Measurements from ENCODE around the gene BSN. TPM values are rescaled to one million over a fixed set of nuclear protein-coding genes. Genes with fewer than 3 reads are reported as not detected.

BSN gene
- total RNA-seq, 2 experiments from 2014 or later = 0.03 to 0.27 TPM

DNA sequence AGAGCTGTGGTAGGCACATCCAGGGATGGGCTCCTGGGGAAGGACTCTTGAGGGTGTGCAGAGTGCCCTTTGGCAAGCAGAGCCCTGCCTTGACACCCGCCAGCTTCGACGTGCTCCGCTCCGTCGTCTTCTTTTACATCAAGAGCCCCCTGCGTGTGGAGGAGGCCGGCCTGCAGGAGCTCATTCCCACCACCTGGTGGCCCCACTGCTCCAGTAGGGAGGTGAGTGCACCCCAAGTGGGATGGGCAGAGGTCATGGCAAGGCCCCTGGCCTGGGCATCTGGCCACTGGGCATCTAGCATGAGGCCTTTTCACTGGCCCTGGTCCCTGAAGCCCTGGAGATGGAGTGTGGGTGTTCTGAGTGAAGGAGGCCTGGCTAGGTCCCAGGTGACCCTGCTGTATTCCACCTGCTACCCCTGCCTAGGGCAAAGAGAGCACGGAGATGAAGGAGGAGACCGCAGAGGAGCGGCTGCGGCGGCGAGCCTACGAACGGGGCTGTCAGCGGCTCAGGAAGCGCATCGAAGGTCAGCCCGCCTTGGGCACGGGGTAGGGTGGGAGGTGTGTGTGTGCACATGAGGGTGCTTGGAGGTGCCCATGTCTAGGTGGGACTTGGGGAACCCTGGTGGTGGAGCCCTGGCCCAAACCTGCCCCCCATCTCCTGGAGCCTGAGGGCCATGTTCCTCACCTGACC lies 147.3 kb downstream of the BSN start:
- Histone ChIP-seq H3K27ac (ENCODE audit: low read depth, low read length, poor library complexity, severe bottlenecking) (no peak overlapping the region), H3K4me1 (ENCODE audit: insufficient read depth, low read length, poor library complexity, severe bottlenecking) (no peaks in the 10 kb centered on the region), H3K4me2 (ENCODE audit: low read length) (no peak overlapping the region), H2AFZ (ENCODE audit: low read length) (no peak overlapping the region), H3K4me3 (ENCODE audit: low read depth, low read length, poor library complexity, severe bottlenecking) (no peak overlapping the region), H3K36me3 (ENCODE audit: insufficient read depth, low read length) (peaks cover 11% of the 10 kb centered on the region; the same call in 1 of the 2 replicates), H3K9me3 (ENCODE audit: low read length) (no peaks in the 10 kb centered on the region), H3K79me2 (ENCODE audit: insufficient read depth, low read depth, low read length) (no peaks in the 10 kb centered on the region), H3K9me2 (ENCODE audit: insufficient read depth, low read length) (no peaks in the 10 kb centered on the region), H4K20me1 (ENCODE audit: insufficient read depth, low read length) (no peaks in the 10 kb centered on the region)
- ChIA-PET POLR2A (interaction anchor here (0.6 kb wide), 2 partner anchors 10 to 186 kb away, joined by 3 read pairs; no protein-coding TSS in a partner anchor), CTCF (ENCODE audit: unreplicated experiment) (no interaction called here)
- no TSS peak for BruUV-seq (replicated peaks)
- TF ChIP-seq, protein P1, sequence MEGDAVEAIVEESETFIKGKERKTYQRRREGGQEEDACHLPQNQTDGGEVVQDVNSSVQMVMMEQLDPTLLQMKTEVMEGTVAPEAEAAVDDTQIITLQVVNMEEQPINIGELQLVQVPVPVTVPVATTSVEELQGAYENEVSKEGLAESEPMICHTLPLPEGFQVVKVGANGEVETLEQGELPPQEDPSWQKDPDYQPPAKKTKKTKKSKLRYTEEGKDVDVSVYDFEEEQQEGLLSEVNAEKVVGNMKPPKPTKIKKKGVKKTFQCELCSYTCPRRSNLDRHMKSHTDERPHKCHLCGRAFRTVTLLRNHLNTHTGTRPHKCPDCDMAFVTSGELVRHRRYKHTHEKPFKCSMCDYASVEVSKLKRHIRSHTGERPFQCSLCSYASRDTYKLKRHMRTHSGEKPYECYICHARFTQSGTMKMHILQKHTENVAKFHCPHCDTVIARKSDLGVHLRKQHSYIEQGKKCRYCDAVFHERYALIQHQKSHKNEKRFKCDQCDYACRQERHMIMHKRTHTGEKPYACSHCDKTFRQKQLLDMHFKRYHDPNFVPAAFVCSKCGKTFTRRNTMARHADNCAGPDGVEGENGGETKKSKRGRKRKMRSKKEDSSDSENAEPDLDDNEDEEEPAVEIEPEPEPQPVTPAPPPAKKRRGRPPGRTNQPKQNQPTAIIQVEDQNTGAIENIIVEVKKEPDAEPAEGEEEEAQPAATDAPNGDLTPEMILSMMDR (conservative IDR thresholded peaks at IDR 0.05; ENCODE audit: low read length) = peak; percentile 68
- TF ChIP-seq EZH2phosphoT487 (IDR thresholded peaks at IDR 0.05; ENCODE audit: borderline replicate concordance, low read depth, low read length) = no peak
- intact Hi-C loops (cut with micrococcal nuclease; ENCODE audit: unreplicated experiment) = loop anchor here (5.0 kb wide), 1 partner anchor 206 kb away; no protein-coding TSS in a partner anchor
- peak; percentile 27 for DNase-seq (ENCODE audit: low spot score)

DNA sequence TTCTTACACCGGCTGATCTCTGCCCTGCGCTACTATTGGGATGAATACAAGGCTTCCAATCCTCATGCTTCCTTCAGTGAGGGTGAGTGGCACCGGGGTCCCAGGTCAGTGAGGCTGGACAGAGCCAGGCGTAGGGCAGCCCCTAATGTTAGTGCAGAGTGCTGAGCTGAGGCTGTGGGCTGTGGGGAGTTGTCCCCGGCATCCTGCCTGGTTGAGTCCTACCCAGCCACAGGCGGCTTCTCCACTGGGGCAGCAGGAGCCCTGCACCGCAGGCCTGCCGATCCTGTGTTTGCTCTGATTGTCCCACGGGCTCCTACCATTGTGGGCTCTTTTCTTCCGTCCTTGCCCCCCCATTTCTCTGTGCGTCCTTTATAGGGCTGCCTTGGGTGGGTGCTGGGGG lies 148.4 kb downstream of the BSN start:
- CTCF ChIA-PET (ENCODE audit: unreplicated experiment) = no interaction called here
- H3K27ac ChIP-seq (ENCODE audit: low read depth, low read length, poor library complexity, severe bottlenecking) = no peak overlapping the region
- H4K20me1 ChIP-seq (ENCODE audit: insufficient read depth, low read length) = no peaks in the 10 kb centered on the region
- POLR2A ChIA-PET = no interaction called here
- H3K9me3 ChIP-seq (ENCODE audit: low read length) = no peaks in the 10 kb centered on the region
- no peak for TF ChIP-seq EZH2phosphoT487 (IDR thresholded peaks at IDR 0.05; ENCODE audit: borderline replicate concordance, low read depth, low read length)
- TF ChIP-seq, protein P1 (conservative IDR thresholded peaks at IDR 0.05; ENCODE audit: low read length) = no peak
- no peaks in the 10 kb centered on the region for H3K4me1 ChIP-seq (ENCODE audit: insufficient read depth, low read length, poor library complexity, severe bottlenecking)
- H3K4me2 ChIP-seq (ENCODE audit: low read length) = no peak overlapping the region
- BruUV-seq (replicated peaks) = no TSS peak
- no peaks in the 10 kb centered on the region for H3K9me2 ChIP-seq (ENCODE audit: insufficient read depth, low read length)
- peaks cover 11% of the 10 kb centered on the region; the same call in 1 of the 2 replicates for H3K36me3 ChIP-seq (ENCODE audit: insufficient read depth, low read length)
- H2AFZ ChIP-seq (ENCODE audit: low read length) = no peak overlapping the region
- H3K4me3 ChIP-seq (ENCODE audit: low read depth, low read length, poor library complexity, severe bottlenecking) = no peak overlapping the region
- no peak for DNase-seq (ENCODE audit: low spot score)
- intact Hi-C loops (cut with micrococcal nuclease; ENCODE audit: unreplicated experiment) = loop anchor here (1.0 to 5.0 kb wide), 3 partner anchors 17 to 205 kb away; partner anchors contain the start of gene AMIGO3
- no peaks in the 10 kb centered on the region for H3K79me2 ChIP-seq (ENCODE audit: insufficient read depth, low read depth, low read length)

DNA sequence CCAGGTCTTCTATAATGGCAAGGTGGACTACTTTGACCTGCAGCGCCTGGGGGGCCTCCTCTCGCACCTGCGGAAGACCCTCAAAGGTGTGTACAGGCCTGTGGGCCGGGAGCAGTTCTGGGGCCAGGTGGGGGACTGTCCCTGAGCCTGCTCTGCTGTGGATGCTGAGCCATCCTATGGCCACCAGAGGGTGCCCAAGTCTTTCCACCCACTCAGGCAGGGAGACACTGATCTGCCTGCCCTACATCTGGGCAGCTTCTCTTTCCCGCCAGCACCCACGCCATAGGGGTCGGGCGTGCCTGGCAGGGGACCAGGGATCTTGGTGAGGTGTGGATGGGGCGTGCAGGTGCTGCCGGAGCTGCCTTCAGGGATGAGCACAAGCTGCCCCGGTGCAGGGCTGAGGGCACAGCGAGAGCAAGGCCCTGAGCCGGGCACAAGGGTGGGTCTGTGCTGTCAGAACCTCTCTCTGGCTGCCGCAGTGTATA lies 149.2 kb downstream of the BSN start:
- intact Hi-C loops (cut with micrococcal nuclease; ENCODE audit: unreplicated experiment) = loop anchor here (1.0 to 5.0 kb wide), 3 partner anchors 16 to 204 kb away; partner anchors contain the start of gene AMIGO3
- ChIA-PET CTCF (ENCODE audit: unreplicated experiment) (no interaction called here), POLR2A (interaction anchor here (0.6 kb wide), 1 partner anchor 119 kb away, joined by 4 read pairs; no protein-coding TSS in a partner anchor)
- H3K9me2 ChIP-seq (ENCODE audit: insufficient read depth, low read length) = no peaks in the 10 kb centered on the region
- H3K4me1 ChIP-seq (ENCODE audit: insufficient read depth, low read length, poor library complexity, severe bottlenecking) = no peaks in the 10 kb centered on the region
- H4K20me1 ChIP-seq (ENCODE audit: insufficient read depth, low read length) = no peaks in the 10 kb centered on the region
- H3K9me3 ChIP-seq (ENCODE audit: low read length) = no peaks in the 10 kb centered on the region
- H3K79me2 ChIP-seq (ENCODE audit: insufficient read depth, low read depth, low read length) = no peaks in the 10 kb centered on the region
- no peak overlapping the region for H3K27ac ChIP-seq (ENCODE audit: low read depth, low read length, poor library complexity, severe bottlenecking)
- TF ChIP-seq, protein P1 (conservative IDR thresholded peaks at IDR 0.05; ENCODE audit: low read length) = peak; percentile 81
- no peak for TF ChIP-seq EZH2phosphoT487 (IDR thresholded peaks at IDR 0.05; ENCODE audit: borderline replicate concordance, low read depth, low read length)
- H3K4me3 ChIP-seq (ENCODE audit: low read depth, low read length, poor library complexity, severe bottlenecking) = no peak overlapping the region
- BruUV-seq (replicated peaks) = no TSS peak
- H2AFZ ChIP-seq (ENCODE audit: low read length) = no peak overlapping the region
- H3K4me2 ChIP-seq (ENCODE audit: low read length) = no peak overlapping the region
- H3K36me3 ChIP-seq (ENCODE audit: insufficient read depth, low read length) = peaks cover 11% of the 10 kb centered on the region; the same call in 1 of the 2 replicates
- peak; percentile 76 for DNase-seq (ENCODE audit: low spot score)

Measured in OCI-LY7 (cell line).